ENCODE results near the gene MRPL38. TPM values are rescaled to one million over a fixed set of nuclear protein-coding genes. Genes with fewer than 3 reads are reported as not detected.
A peak's percentile ranks its signal among the peaks of the same experiment; 100 is the strongest.

The MRPL38 gene
- total and polyA plus RNA-seq, 2 of the 8 experiments (the other 6 are each of a cell fraction or from before 2014, with no cell fraction given): 78.4 to 125 TPM

- Histone ChIP-seq H4K5ac (ENCODE audit: insufficient read length, low read depth, low read length) (no peak overlapping the region), H2BK12ac (ENCODE audit: low read depth, low read length) (peak overlapping the region; percentile 71; the same call in 1 of the 2 replicates), H2BK15ac (ENCODE audit: low read length) (peak overlapping the region; percentile 88; the same call in 1 of the 2 replicates), H4K20me1 (replicated peaks in 1 of 2; ENCODE audit: control insufficient read depth in 1 of 2, insufficient read depth in 2 of 2, low read length in 2 of 2) (peaks cover 0 to 3% of the 10 kb centered on the region in 2 experiments), H3K4me2 (ENCODE audit: insufficient read depth in 1 of 2, low read depth in 2 of 2, low read length in 2 of 2) (peak overlapping the region; percentile 73 to 94; a peak in 3 of 4 replicates), H2BK20ac (ENCODE audit: low read length) (no peak overlapping the region), H3K9me3 (ENCODE audit: insufficient read depth in 2 of 2, low read depth in 1 of 2, low read length in 1 of 2) (no peaks in the 10 kb centered on the region), H3K4ac (replicated peaks; ENCODE audit: insufficient read length, low read depth, low read length) (no peak overlapping the region), H3K79me2 (ENCODE audit: control insufficient read depth in 1 of 2, insufficient read depth in 2 of 2, low read length in 2 of 2) (no peaks in the 10 kb centered on the region), H2BK120ac (replicated peaks; ENCODE audit: low read depth, low read length) (peak overlapping the region; percentile 18), H3K9ac (replicated peaks in 1 of 4; ENCODE audit: extremely low read depth in 1 of 4, low read depth in 3 of 4, low read length in 3 of 4) (no peak overlapping the region), H3K27me3 (replicated peaks in 1 of 4; ENCODE audit: control insufficient read depth in 3 of 4, extremely low read depth in 1 of 4, insufficient read depth in 3 of 4, low read length in 3 of 4) (peaks cover 10 to 31% (median 24%) of the 10 kb centered on the region in 4 experiments), H3K23ac (ENCODE audit: insufficient read length) (no peak overlapping the region), H3K27ac (ENCODE audit: low read depth, low read length) (no peak overlapping the region), H3K4me3 (ENCODE audit: extremely low read depth in 1 of 4, insufficient read depth in 2 of 4, low read depth in 3 of 4, low read length in 4 of 4) (peak overlapping the region in 2 of 4 experiments; percentile 70 to 72; a peak in 2 of 8 replicates), H3K18ac (ENCODE audit: extremely low read depth, low read length) (peak overlapping the region; percentile 1; the same call in 1 of the 2 replicates), H4K8ac (ENCODE audit: extremely low read depth, insufficient read depth, low read length) (peak overlapping the region; percentile 92), H2AK5ac (ENCODE audit: low read depth, low read length) (peak overlapping the region; percentile 5; the same call in 1 of the 2 replicates), H3K14ac (ENCODE audit: insufficient read length) (no peak overlapping the region), H2AFZ (ENCODE audit: low read length) (no peak overlapping the region), H3K79me1 (ENCODE audit: low read depth, low read length) (no peaks in the 10 kb centered on the region), H2BK5ac (ENCODE audit: low read depth, low read length) (no peak overlapping the region), H3K36me3 (ENCODE audit: control insufficient read depth in 2 of 4, insufficient read depth in 4 of 4, low read length in 3 of 4) (no peaks in the 10 kb centered on the region), H3K4me1 (replicated peaks in 1 of 4; ENCODE audit: control insufficient read depth in 3 of 4, insufficient read depth in 4 of 4, low read length in 3 of 4) (peaks cover 0 to 25% (median 13%) of the 10 kb centered on the region in 4 experiments; a peak in 6 of 7 replicates), H3K56ac (replicated peaks; ENCODE audit: insufficient read length, low read depth, low read length) (no peak overlapping the region), H4K91ac (replicated peaks; ENCODE audit: insufficient read length, low read length) (peak overlapping the region; percentile 26), H3K23me2 (ENCODE audit: low read depth, low read length) (peaks cover 15% of the 10 kb centered on the region; the same call in 1 of the 2 replicates)
- DNase-seq (ENCODE audit: low read depth in 1 of 2, low spot score in 2 of 2) (peak in 1 of 2 experiments; percentile 73), FAIRE-seq (no peak)
- ChIA-PET CTCF (ENCODE audit: partially characterized antibody) (interaction anchor here (0.8 to 11.3 kb wide), 20 partner anchors 9 to 158 kb away, joined by 3 to 157 read pairs (median 6); partner anchors contain the start of genes MRPL38, TRIM65 and WBP2), POLR2A (ENCODE audit: partially characterized antibody) (interaction anchor here (1.1 to 12.1 kb wide), 7 partner anchors 13 to 96 kb away, joined by 3 to 143 read pairs (median 4); partner anchors contain the start of genes TRIM65 and WBP2)
- 63% methylated on average over 26 of the region's 26 CpGs; no CpG with 5 or more reads in 1 of the 2 experiments for WGBS, 2 experiments (ENCODE audit: extremely low coverage in 1 of 2, insufficient coverage in 1 of 2, insufficient read length in 1 of 2, insufficient replicate concordance in 2 of 2, low coverage in 1 of 2, low lambda C conversion rate in 2 of 2, missing lambda C conversion rate in 1 of 2)
- TF ChIP-seq RAD21 (IDR thresholded peaks at IDR 0.05 in 1 of 2, conservative IDR thresholded peaks at IDR 0.05 in 1 of 2; ENCODE audit: low read depth in 2 of 2, low read length in 2 of 2) (peak in 1 of 2 experiments; percentile 25; a peak in 2 of 4 replicates), HDAC2 (IDR thresholded peaks at IDR 0.05; ENCODE audit: borderline replicate concordance in 1 of 2, low read depth in 2 of 2, low read length in 2 of 2) (no peak), TEAD4 (IDR thresholded peaks at IDR 0.05; ENCODE audit: low read depth, low read length) (no peak), CREB1 (IDR thresholded peaks at IDR 0.05) (no peak), TBP (IDR thresholded peaks at IDR 0.05; ENCODE audit: low read depth, low read length) (0 out of 2 replicates have a peak, but pooled peaks have one; percentile 17)
- TF ChIP-seq, protein P1, sequence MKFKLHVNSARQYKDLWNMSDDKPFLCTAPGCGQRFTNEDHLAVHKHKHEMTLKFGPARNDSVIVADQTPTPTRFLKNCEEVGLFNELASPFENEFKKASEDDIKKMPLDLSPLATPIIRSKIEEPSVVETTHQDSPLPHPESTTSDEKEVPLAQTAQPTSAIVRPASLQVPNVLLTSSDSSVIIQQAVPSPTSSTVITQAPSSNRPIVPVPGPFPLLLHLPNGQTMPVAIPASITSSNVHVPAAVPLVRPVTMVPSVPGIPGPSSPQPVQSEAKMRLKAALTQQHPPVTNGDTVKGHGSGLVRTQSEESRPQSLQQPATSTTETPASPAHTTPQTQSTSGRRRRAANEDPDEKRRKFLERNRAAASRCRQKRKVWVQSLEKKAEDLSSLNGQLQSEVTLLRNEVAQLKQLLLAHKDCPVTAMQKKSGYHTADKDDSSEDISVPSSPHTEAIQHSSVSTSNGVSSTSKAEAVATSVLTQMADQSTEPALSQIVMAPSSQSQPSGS (IDR thresholded peaks at IDR 0.05; ENCODE audit: low read length): no peak
Observed at GRCh38 chr17:75876190-75876937, 28.3 kb downstream of the MRPL38 start.
